Measurements from ENCODE around the gene CD3G.

DNA sequence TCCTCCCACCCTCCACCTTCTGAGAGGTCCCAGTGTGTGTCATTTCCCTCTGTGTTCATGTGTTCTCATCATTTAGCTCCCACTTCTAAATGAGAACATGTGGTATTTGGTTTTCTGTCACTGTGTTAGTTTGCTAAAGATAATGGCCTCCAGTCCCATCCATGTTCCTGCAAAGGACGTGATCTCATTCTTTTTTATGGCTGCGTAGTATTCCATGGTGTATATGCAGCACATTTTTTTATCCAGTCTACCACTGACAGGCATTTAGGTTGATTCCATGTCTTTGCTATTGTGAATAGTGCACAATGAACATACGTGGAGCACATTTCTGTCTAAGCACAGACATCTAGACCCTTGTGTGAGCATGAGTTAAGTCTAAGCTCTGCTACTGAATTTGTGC lies 33.9 kb upstream of the CD3G start:
- TF ChIP-seq POLR2A (IDR thresholded peaks at IDR 0.05) (no peak), CTCF (IDR thresholded peaks at IDR 0.05) (no peak)
